ENCODE measurements around the gene C11orf16.

Gene C11orf16

DNA sequence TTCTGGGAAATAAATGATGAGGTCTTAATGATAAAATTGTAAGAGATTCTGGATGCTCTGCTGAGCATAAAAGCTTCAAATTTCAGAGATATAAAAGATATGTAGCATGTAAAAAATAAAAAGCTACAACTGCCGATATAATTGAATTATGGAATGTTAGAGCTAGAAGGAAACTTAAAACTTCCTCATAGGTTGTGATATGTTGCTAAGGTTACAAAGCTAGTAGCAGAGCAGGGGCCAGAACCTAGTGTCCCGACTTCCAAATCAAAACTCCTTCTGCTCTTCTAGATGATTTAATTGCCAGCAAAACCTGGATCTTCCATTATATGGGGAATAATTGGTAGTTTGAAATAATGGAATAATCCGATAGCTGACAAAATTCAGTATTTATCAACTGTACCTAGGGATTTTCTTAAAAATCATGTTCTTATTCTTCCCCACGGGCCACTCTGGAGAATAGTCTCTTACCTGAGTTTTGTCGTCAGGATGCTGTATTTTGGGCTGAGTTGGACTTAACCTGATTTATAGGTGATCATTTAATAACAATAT is 9.8 kb upstream of the C11orf16 start, which contains the start of gene ASCL3:
ASCL3 (minus strand) TSS at position 499 of the 549 bp plus-strand sequence. CDS start 4,855 bp downstream, outside the sequence.
- H3K27me3 ChIP-seq (ENCODE audit: insufficient read depth, low read length, poor library complexity, severe bottlenecking) = no peaks in the 10 kb centered on the region
- H2AFZ ChIP-seq (ENCODE audit: low read length) = no peak within 1 kb of the TSS
- no peaks in the 10 kb centered on the region for H3K79me2 ChIP-seq (ENCODE audit: insufficient read depth, low read length)
- H3F3A ChIP-seq (ENCODE audit: low read depth) = no peaks in the 10 kb centered on the region
- H3K4me2 ChIP-seq (ENCODE audit: low read depth, low read length, poor library complexity, severe bottlenecking) = no peak within 1 kb of the TSS
- no peaks in the 10 kb centered on the region for H3K9me3 ChIP-seq (ENCODE audit: insufficient read depth, low read depth, low read length)
- no peaks in the 10 kb centered on the region for H3K9me2 ChIP-seq (replicated peaks; ENCODE audit: low read depth, low read length)
- no peak within 1 kb of the TSS for H3K9ac ChIP-seq (ENCODE audit: low read depth, low read length, poor library complexity, severe bottlenecking)
- H3K4me1 ChIP-seq (ENCODE audit: insufficient read depth, low read length, poor library complexity, severe bottlenecking) = no peaks in the 10 kb centered on the region
- H4K20me1 ChIP-seq (ENCODE audit: insufficient read depth, low read length, poor library complexity, severe bottlenecking) = no peaks in the 10 kb centered on the region
- no peak within 1 kb of the TSS for H3K4me3 ChIP-seq (ENCODE audit: low read length, poor library complexity, severe bottlenecking)
- H3K36me3 ChIP-seq (ENCODE audit: insufficient read depth, low read length) = peaks cover 7% of the 10 kb centered on the region; the same call in 1 of the 2 replicates
- TF ChIP-seq, protein P1, sequence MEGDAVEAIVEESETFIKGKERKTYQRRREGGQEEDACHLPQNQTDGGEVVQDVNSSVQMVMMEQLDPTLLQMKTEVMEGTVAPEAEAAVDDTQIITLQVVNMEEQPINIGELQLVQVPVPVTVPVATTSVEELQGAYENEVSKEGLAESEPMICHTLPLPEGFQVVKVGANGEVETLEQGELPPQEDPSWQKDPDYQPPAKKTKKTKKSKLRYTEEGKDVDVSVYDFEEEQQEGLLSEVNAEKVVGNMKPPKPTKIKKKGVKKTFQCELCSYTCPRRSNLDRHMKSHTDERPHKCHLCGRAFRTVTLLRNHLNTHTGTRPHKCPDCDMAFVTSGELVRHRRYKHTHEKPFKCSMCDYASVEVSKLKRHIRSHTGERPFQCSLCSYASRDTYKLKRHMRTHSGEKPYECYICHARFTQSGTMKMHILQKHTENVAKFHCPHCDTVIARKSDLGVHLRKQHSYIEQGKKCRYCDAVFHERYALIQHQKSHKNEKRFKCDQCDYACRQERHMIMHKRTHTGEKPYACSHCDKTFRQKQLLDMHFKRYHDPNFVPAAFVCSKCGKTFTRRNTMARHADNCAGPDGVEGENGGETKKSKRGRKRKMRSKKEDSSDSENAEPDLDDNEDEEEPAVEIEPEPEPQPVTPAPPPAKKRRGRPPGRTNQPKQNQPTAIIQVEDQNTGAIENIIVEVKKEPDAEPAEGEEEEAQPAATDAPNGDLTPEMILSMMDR (conservative IDR thresholded peaks at IDR 0.05; ENCODE audit: low read length) = no peak
- TF ChIP-seq EZH2phosphoT487 (IDR thresholded peaks at IDR 0.05; ENCODE audit: borderline replicate concordance) = no peak

DNA sequence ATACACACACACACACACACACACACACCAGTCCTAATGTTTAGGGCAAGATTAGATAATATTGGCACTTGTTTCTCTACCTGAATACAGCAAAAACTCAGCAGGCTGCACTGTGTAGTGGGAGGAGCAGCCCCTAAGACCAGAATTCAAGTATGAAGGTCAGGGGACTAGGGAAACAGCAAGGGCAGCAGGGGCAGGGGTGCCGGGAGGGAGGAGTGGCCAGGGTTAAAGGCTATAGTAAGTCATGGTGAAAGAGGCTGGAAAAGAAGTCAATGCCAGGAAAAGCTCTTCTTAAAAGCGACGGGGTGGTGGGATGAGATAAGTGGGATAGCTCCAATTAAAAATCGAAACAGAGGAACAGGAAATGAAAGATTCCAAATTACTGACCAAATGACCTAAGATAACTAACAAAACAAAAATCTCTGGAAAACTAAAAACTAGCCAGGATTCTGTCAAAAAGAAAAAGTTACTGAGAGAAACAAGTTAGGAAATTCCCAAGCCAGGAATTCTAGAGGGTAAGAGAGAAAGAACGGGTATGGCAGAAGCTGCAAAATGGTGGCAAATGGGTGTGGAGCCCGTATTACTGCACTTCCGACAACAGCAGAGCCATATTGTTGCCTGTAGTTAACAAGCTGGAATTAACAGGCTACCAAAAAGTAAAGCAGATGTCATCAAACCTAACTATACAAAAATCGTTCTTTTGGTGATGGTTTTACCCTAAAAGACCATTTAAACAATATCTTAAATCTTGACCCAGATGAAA is 8.8 kb upstream of the C11orf16 start:
- Histone ChIP-seq H3K27me3 (ENCODE audit: insufficient read depth, low read length, poor library complexity, severe bottlenecking) (no peaks in the 10 kb centered on the region), H3K9me3 (ENCODE audit: insufficient read depth, low read depth, low read length) (no peaks in the 10 kb centered on the region), H3K9me2 (replicated peaks; ENCODE audit: low read depth, low read length) (no peaks in the 10 kb centered on the region), H2AFZ (ENCODE audit: low read length) (no peak overlapping the region), H3K4me1 (ENCODE audit: insufficient read depth, low read length, poor library complexity, severe bottlenecking) (no peaks in the 10 kb centered on the region), H3K36me3 (ENCODE audit: insufficient read depth, low read length) (no peaks in the 10 kb centered on the region), H4K20me1 (ENCODE audit: insufficient read depth, low read length, poor library complexity, severe bottlenecking) (no peaks in the 10 kb centered on the region), H3K9ac (ENCODE audit: low read depth, low read length, poor library complexity, severe bottlenecking) (no peak overlapping the region), H3K79me2 (ENCODE audit: insufficient read depth, low read length) (no peaks in the 10 kb centered on the region), H3K4me3 (ENCODE audit: low read length, poor library complexity, severe bottlenecking) (no peak overlapping the region), H3K4me2 (ENCODE audit: low read depth, low read length, poor library complexity, severe bottlenecking) (no peak overlapping the region), H3F3A (ENCODE audit: low read depth) (no peaks in the 10 kb centered on the region)
- TF ChIP-seq, protein P1 (conservative IDR thresholded peaks at IDR 0.05; ENCODE audit: low read length) = no peak
- TF ChIP-seq EZH2phosphoT487 (IDR thresholded peaks at IDR 0.05; ENCODE audit: borderline replicate concordance) = no peak

DNA sequence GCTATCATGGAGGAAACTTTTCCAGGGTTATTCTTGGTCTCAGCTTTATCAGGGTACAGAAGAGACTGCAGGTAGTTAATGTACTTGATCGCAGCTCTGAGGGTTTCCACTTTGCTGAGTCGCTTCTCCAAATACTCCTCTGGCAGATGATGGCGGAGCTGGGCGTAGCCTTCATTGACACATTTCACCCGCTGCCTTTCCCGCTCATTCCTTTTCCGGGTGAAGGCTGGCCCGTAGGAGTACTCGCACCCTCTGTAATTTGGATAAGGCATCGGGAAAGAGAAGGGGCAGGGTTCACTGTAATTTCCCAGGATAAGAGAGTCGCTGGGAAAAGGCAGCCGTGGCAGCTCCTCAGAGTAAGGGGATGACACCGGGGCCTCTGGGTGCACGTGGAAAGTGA is 4.9 kb upstream of the C11orf16 start:
- TF ChIP-seq, protein P1 (conservative IDR thresholded peaks at IDR 0.05; ENCODE audit: low read length) = no peak
- no peak for TF ChIP-seq EZH2phosphoT487 (IDR thresholded peaks at IDR 0.05; ENCODE audit: borderline replicate concordance)
- no peak overlapping the region for H2AFZ ChIP-seq (ENCODE audit: low read length)
- H3K36me3 ChIP-seq (ENCODE audit: insufficient read depth, low read length) = no peaks in the 10 kb centered on the region
- no peaks in the 10 kb centered on the region for H3F3A ChIP-seq (ENCODE audit: low read depth)
- H3K9me2 ChIP-seq (replicated peaks; ENCODE audit: low read depth, low read length) = no peaks in the 10 kb centered on the region
- no peak overlapping the region for H3K4me3 ChIP-seq (ENCODE audit: low read length, poor library complexity, severe bottlenecking)
- H3K9me3 ChIP-seq (ENCODE audit: insufficient read depth, low read depth, low read length) = no peaks in the 10 kb centered on the region
- H3K4me1 ChIP-seq (ENCODE audit: insufficient read depth, low read length, poor library complexity, severe bottlenecking) = no peaks in the 10 kb centered on the region
- no peaks in the 10 kb centered on the region for H4K20me1 ChIP-seq (ENCODE audit: insufficient read depth, low read length, poor library complexity, severe bottlenecking)
- H3K9ac ChIP-seq (ENCODE audit: low read depth, low read length, poor library complexity, severe bottlenecking) = no peak overlapping the region
- H3K4me2 ChIP-seq (ENCODE audit: low read depth, low read length, poor library complexity, severe bottlenecking) = no peak overlapping the region
- H3K79me2 ChIP-seq (ENCODE audit: insufficient read depth, low read length) = no peaks in the 10 kb centered on the region
- no peaks in the 10 kb centered on the region for H3K27me3 ChIP-seq (ENCODE audit: insufficient read depth, low read length, poor library complexity, severe bottlenecking)

Data from Loucy (cell line).